ENCODE measurements around the gene S100A13.
"Not testable (repeated sequence)": the region's sequence is repeated elsewhere in the genome, so short reads cannot be mapped to it uniquely, and the experiment has no call there.

S100A13 gene

GRCh38 chr1:153626904-153627714 is at the start of gene S100A13:
S100A13 (minus strand) TSS chr1:153627505; CDS start chr1:153626472, 1,033 bp downstream.
- peak in 2 of 3 donors; percentile 48 to 53 for DNase-seq

GRCh38 chr1:153673511-153673910 is 46.2 kb upstream of the S100A13 start:
- DNase-seq: no peak

GRCh38 chr1:153671628-153672353 is 44.5 kb upstream of the S100A13 start:
- peak; percentile 51 to 63 (median 55) for DNase-seq

GRCh38 chr1:153670859-153671627 is 43.7 kb upstream of the S100A13 start, which contains the start of gene ILF2:
ILF2 (minus strand) TSS chr1:153670993; CDS start chr1:153670922, 71 bp downstream.
- DNase-seq: peak; percentile 97 to 100 (median 99)

GRCh38 chr1:153670257-153670858 is 43.1 kb upstream of the S100A13 start:
- no peak for DNase-seq

- DNase-seq: no peak
Observed at GRCh38 chr1:153669606-153670005, 42.3 kb upstream of the S100A13 start.

GRCh38 chr1:153668672-153669071 is 41.4 kb upstream of the S100A13 start:
- DNase-seq: not testable (repeated sequence)

- DNase-seq: no peak
Observed at GRCh38 chr1:153667439-153667838, 40.1 kb upstream of the S100A13 start.

GRCh38 chr1:153663211-153663610 is 35.9 kb upstream of the S100A13 start:
- no peak for DNase-seq

- DNase-seq: no peak
Observed at GRCh38 chr1:153662269-153662668, 35.0 kb upstream of the S100A13 start.

GRCh38 chr1:153661111-153661708 is 33.9 kb upstream of the S100A13 start:
- DNase-seq: no peak

- DNase-seq: no peak
Observed at GRCh38 chr1:153659656-153660055, 32.4 kb upstream of the S100A13 start.

GRCh38 chr1:153659175-153659534 is 31.9 kb upstream of the S100A13 start:
- no peak for DNase-seq

GRCh38 chr1:153658400-153659174 is 31.3 kb upstream of the S100A13 start, which contains the start of gene SNAPIN:
SNAPIN (plus strand) TSS chr1:153658703; CDS start chr1:153658744, 41 bp downstream.
- DNase-seq: peak; percentile 93 to 96 (median 95)

GRCh38 chr1:153655333-153655732 is 28.0 kb upstream of the S100A13 start:
- DNase-seq: no peak

GRCh38 chr1:153652805-153653500 is 25.6 kb upstream of the S100A13 start:
- peak; percentile 67 to 79 (median 70) for DNase-seq

GRCh38 chr1:153651771-153652170 is 24.5 kb upstream of the S100A13 start:
- no peak for DNase-seq

GRCh38 chr1:153649863-153650235 is 22.5 kb upstream of the S100A13 start:
- DNase-seq: no peak

GRCh38 chr1:153649137-153649862 is 22.0 kb upstream of the S100A13 start:
- DNase-seq: no peak
